CD4-positive, alpha-beta T cell (primary cell): Measurements from ENCODE around the gene MYH7. TPM values are rescaled to one million over a fixed set of nuclear protein-coding genes. Genes with fewer than 3 reads are reported as not detected.
"Not testable (repeated sequence)": the region's sequence is repeated elsewhere in the genome, so short reads cannot be mapped to it uniquely, and the experiment has no call there.

ENCODE experiments used
- ATAC-seq: fragments of 200-7000 bp; cut with Tn5 transposase; one replicate; pipeline ENCODE4 v1.10.0; 2022; ENCODE audit warnings: mild to moderate bottlenecking; ENCODE audit not compliant: poor library complexity
- CTCF ChIA-PET: fragments of 350-600 bp; sonication (Branson Sonifier 250); formaldehyde crosslinking; loops from one replicate; lab custom pipeline; 2021; ENCODE audit warnings: antibody characterized with exemption, inconsistent platforms; lab: Charles Lee
- POLR2A ChIA-PET: fragments of 350-600 bp; sonication (Branson Sonifier 250); formaldehyde crosslinking; loops from one replicate; lab custom pipeline; 2021; ENCODE audit warnings: antibody characterized with exemption, inconsistent platforms; lab: Charles Lee
- DNase-seq, 14 experiments: peaks; one replicate each; pipeline ENCODE4 v3.0.0-alpha.2; 2013 to 2020; ENCODE audit warnings: mixed read lengths in 2 of 14
- H3K27ac ChIP-seq, 2 donors: one replicate each; pipeline versions ENCODE4 v1.5.1 to v1.7.0; 2013; ENCODE audit warnings: low read length in 2 of 2, low read depth in 1 of 2, mild to moderate bottlenecking in 1 of 2
- H3K27me3 ChIP-seq, 2 experiments: 1 replicate in 1 of 2; 2 replicates in 1 of 2; pipeline versions ENCODE4 v1.6.1 to v1.7.0; 2013; ENCODE audit warnings: low read length in 2 of 2, control low read depth in 1 of 2, mild to moderate bottlenecking in 1 of 2, moderate library complexity in 1 of 2; ENCODE audit not compliant: insufficient read depth in 2 of 2, control insufficient read depth in 1 of 2
- H3K36me3 ChIP-seq: one replicate; pipeline ENCODE4 v1.6.1; 2013; ENCODE audit warnings: low read length, control low read depth; ENCODE audit not compliant: insufficient read depth
- H3K4me1 ChIP-seq: one replicate; pipeline ENCODE4 v1.6.1; 2013; ENCODE audit warnings: low read length, control low read depth; ENCODE audit not compliant: insufficient read depth
- H3K4me3 ChIP-seq: one replicate; pipeline ENCODE4 v1.5.1; 2013; ENCODE audit warnings: mild to moderate bottlenecking, low read length, moderate library complexity
- H3K9me3 ChIP-seq, 2 experiments: 1 replicate in 1 of 2; 2 replicates in 1 of 2; pipeline versions ENCODE4 v1.6.1 to v1.7.0; 2013; ENCODE audit warnings: low read length in 2 of 2, mild to moderate bottlenecking in 2 of 2, control low read depth in 1 of 2, moderate library complexity in 1 of 2; ENCODE audit not compliant: control insufficient read depth in 1 of 2, insufficient read depth in 1 of 2
- H3K27ac Mint-ChIP-seq: one replicate; pipeline ENCODE4 v1.8.0; 2020; ENCODE audit warnings: mixed read lengths
- H3K27me3 Mint-ChIP-seq: one replicate; pipeline ENCODE4 v1.8.0; 2021; ENCODE audit warnings: mixed read lengths
- H3K36me3 Mint-ChIP-seq: one replicate; pipeline ENCODE4 v1.8.0; 2021; ENCODE audit warnings: low read depth, mixed read lengths
- H3K4me1 Mint-ChIP-seq: one replicate; pipeline ENCODE4 v1.8.0; 2021; ENCODE audit warnings: low read depth, mixed read lengths
- H3K4me3 Mint-ChIP-seq: one replicate; pipeline ENCODE4 v1.8.0; 2020; ENCODE audit warnings: mild to moderate bottlenecking, mixed read lengths
- H3K9me3 Mint-ChIP-seq: one replicate; pipeline ENCODE4 v1.8.0; 2020; ENCODE audit warnings: mixed read lengths
- intact Hi-C, 2 experiments: fragments of 100-400 bp; cut with DNase I in 1 of 2; cut with micrococcal nuclease in 1 of 2; formaldehyde crosslinking; loops; one replicate each; pipeline versions ENCODE4 v1.15.1 to v1.9.0; 2023 to 2025; cut with DNase I, micrococcal nuclease
- total RNA-seq, 174 experiments: library from RNA in 2 of 174; stranded (reverse) in 2 of 174; gene quantifications; one replicate each; pipeline ENCODE4 v1.2.3 and lab custom pipeline; 2021 to 2026
- TF ChIP-seq, protein P1 (sequence below): fragments of 200-600 bp; IDR thresholded peaks from one replicate; pipeline ENCODE4 v1.8.0; 2022; ENCODE audit warnings: antibody characterized with exemption, mild to moderate bottlenecking

Gene MYH7
- total RNA-seq, 2 experiments from 2014 or later: not detected

DNA sequence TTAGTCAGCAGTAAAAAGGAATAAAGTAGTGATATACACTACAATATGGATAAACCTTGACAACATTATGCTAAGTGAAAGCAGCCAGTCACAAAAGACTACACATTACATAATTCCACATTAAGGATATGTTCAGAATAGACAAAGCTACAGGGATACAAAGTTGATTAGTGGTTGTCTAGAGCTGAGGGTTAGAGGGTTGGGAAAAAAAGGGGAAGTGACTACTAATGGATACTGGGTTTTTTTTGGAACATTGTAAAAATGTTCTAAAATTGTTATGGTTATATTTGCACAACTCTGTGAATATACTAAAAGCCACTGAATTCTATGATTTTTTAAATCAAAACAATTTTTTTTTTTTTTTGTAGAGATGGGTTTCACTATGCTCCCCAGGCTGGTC lies 29.2 kb upstream of the MYH7 start:
- H3K27ac ChIP-seq: no peak overlapping the region
- peaks cover 0 to 3% of the 10 kb centered on the region in 2 experiments for H3K9me3 ChIP-seq
- intact Hi-C loops: loop anchor here (5.0 to 10.0 kb wide), 3 partner anchors 530 to 983 kb away; partner anchors contain the start of genes DCAF11 (in 1 of the 2) and NRL (in 1 of the 2)
- Mint-ChIP-seq H3K36me3 (no peaks in the 10 kb centered on the region), H3K9me3 (no peaks in the 10 kb centered on the region), H3K4me3 (no peak overlapping the region), H3K27me3 (peaks cover 9% of the 10 kb centered on the region), H3K27ac (no peak overlapping the region), H3K4me1 (no peaks in the 10 kb centered on the region)
- H3K4me3 ChIP-seq: no peak overlapping the region
- peaks cover 6% of the 10 kb centered on the region for H3K4me1 ChIP-seq
- H3K27me3 ChIP-seq: no peaks in the 10 kb centered on the region
- TF ChIP-seq, protein P1, sequence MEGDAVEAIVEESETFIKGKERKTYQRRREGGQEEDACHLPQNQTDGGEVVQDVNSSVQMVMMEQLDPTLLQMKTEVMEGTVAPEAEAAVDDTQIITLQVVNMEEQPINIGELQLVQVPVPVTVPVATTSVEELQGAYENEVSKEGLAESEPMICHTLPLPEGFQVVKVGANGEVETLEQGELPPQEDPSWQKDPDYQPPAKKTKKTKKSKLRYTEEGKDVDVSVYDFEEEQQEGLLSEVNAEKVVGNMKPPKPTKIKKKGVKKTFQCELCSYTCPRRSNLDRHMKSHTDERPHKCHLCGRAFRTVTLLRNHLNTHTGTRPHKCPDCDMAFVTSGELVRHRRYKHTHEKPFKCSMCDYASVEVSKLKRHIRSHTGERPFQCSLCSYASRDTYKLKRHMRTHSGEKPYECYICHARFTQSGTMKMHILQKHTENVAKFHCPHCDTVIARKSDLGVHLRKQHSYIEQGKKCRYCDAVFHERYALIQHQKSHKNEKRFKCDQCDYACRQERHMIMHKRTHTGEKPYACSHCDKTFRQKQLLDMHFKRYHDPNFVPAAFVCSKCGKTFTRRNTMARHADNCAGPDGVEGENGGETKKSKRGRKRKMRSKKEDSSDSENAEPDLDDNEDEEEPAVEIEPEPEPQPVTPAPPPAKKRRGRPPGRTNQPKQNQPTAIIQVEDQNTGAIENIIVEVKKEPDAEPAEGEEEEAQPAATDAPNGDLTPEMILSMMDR: no peak
- ChIA-PET POLR2A (no interaction called here), CTCF (no interaction called here)
- H3K36me3 ChIP-seq: no peaks in the 10 kb centered on the region
- no peak for DNase-seq
- no peak for ATAC-seq

DNA sequence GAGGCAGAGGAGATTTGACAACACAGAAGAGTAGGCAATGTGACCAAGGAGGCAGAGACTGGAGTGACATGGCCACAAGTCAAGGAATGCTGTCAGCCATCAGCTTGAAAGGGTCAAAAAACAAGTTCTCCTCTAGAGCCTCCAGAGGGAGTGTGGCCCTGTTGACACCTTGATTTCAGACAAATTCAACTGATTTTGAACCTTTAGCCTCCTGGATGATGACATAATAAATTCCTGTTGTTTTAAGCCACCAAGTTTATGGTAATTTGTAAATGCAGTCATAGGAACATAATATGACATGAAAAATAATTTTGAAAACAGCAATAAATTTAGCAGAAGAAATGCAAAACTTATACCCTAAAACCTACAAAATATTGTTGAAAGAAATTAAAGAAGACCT lies 25.5 kb upstream of the MYH7 start:
- POLR2A ChIA-PET: no interaction called here
- CTCF ChIA-PET: no interaction called here
- Mint-ChIP-seq H3K36me3 (no peaks in the 10 kb centered on the region), H3K27me3 (peaks cover 25% of the 10 kb centered on the region), H3K9me3 (no peaks in the 10 kb centered on the region), H3K4me3 (no peak overlapping the region), H3K4me1 (no peaks in the 10 kb centered on the region), H3K27ac (no peak overlapping the region)
- TF ChIP-seq, protein P1: no peak
- H3K9me3 ChIP-seq: no peaks in the 10 kb centered on the region
- no peak overlapping the region for H3K4me3 ChIP-seq
- no peak for DNase-seq
- H3K4me1 ChIP-seq: no peaks in the 10 kb centered on the region
- H3K27me3 ChIP-seq: peaks cover 2 to 7% of the 10 kb centered on the region in 2 experiments
- intact Hi-C loops: loop anchor here in 1 of 2 experiments (10.0 kb wide), 1 partner anchor 526 kb away; no protein-coding TSS in a partner anchor
- ATAC-seq: no peak
- no peaks in the 10 kb centered on the region for H3K36me3 ChIP-seq
- H3K27ac ChIP-seq: no peak overlapping the region

DNA sequence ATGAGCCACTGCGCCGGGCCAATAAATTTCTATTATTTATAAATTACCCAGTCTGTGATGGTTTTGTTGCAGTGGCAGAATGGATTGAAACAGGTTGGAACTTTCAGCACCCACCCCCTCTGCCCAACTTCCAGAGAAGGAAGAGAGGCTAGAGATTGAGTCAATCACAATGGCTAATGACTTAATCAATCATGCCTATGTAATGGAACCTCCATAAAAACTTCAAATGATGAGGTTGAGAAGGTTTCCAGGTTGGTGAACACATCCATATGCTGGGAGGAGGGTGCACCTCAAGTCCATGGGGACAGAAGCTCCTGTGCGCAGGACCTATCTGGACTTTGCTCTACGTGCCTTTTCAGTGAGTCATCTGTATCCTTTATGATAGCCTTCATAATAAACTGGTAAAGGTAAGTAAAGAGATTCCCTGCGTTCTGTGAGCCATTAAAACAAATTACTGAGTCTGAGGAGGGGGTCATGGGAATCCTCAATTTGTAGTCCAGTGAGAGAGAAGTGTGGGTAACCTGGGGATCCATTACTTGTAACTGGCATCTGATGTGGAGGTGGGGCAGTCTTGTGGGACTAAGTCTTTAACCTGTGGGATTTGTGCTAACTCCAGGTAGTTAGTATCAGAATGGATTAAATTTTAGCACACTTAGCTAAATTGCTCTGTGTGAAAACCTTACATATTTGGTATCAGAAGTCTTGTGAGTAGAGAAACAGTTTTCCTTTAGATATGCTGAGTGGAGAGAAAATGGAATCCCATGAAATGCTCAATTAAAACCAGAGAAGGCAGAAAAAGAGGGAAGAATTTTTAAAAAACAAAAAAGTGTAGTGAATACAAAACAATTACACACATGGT lies 22.4 kb upstream of the MYH7 start:
- ATAC-seq: no peak
- Mint-ChIP-seq H3K27me3 (peaks cover 51% of the 10 kb centered on the region), H3K4me3 (no peak overlapping the region)

DNA sequence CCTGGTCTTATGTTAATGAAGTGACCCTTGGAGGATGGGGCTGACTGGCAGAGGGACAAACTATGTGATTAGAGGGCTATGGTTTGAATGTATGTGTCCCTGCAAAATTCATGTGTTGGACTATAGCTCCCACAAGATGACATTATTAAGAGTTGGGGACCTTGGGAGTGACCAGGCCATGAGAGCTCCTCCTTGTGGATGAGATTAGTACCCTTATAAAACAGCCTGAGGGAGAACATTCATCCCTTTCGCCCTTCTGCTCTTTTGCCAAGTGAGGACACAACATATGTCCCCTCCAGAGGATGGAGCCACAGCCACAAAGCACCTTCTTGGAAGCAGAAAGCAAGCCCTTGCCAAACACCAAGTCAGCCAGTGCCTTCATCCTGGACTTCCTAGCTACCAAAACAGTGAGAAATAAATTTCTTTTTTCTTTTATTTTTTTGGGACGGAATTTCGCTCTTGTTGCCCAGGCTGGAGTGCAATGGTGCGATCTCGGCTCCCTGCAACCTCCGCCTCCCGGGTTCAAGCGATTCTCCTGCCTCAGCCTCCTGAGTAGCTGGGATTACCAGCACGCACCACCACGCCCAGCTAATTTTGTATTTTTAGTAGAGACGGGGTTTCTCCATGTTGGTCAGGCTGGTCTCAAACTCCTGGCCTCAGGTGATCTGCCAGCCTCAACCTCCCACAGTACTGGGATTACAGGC lies 21.6 kb upstream of the MYH7 start:
- CTCF ChIA-PET, intact Hi-C loops: not testable (repeated sequence)
- peaks cover 55% of the 10 kb centered on the region for H3K27me3 Mint-ChIP-seq

More for the DNA sequence above, 22.4 kb upstream of the MYH7 start:
- peaks cover 6 to 12% of the 10 kb centered on the region in 2 experiments for H3K27me3 ChIP-seq
- H3K4me3 ChIP-seq: no peak overlapping the region
- H3K4me1 ChIP-seq: no peaks in the 10 kb centered on the region
- no peaks in the 10 kb centered on the region for H3K4me1 Mint-ChIP-seq
- TF ChIP-seq, protein P1: no peak
- CTCF ChIA-PET: no interaction called here
- intact Hi-C loops: no loop called here
- no peak for DNase-seq
- no peak overlapping the region for H3K27ac ChIP-seq
- H3K9me3 ChIP-seq: no peaks in the 10 kb centered on the region
- POLR2A ChIA-PET: no interaction called here
- H3K9me3 Mint-ChIP-seq: no peaks in the 10 kb centered on the region
- H3K36me3 Mint-ChIP-seq: no peaks in the 10 kb centered on the region
- H3K36me3 ChIP-seq: no peaks in the 10 kb centered on the region
- H3K27ac Mint-ChIP-seq: no peak overlapping the region

More for the DNA sequence above, 21.6 kb upstream of the MYH7 start:
- H3K36me3 ChIP-seq, H3K27ac Mint-ChIP-seq, H3K27ac ChIP-seq, H3K4me1 ChIP-seq, H3K9me3 ChIP-seq, H3K4me3 ChIP-seq, H3K9me3 Mint-ChIP-seq, ATAC-seq, H3K4me3 Mint-ChIP-seq, POLR2A ChIA-PET, H3K36me3 Mint-ChIP-seq, H3K4me1 Mint-ChIP-seq, DNase-seq: not testable (repeated sequence)
- H3K27me3 ChIP-seq: peaks cover 6 to 12% of the 10 kb centered on the region in 2 experiments
